Urothelium cell line (cell line): ENCODE measurements around the gene MAPKAPK5.
"Not testable (repeated sequence)": the region's sequence is repeated elsewhere in the genome, so short reads cannot be mapped to it uniquely, and the experiment has no call there.

Experiments used
- DNase-seq: peaks from one replicate; pipeline ENCODE4 v3.0.0; 2011; ENCODE audit warnings: low spot score, mixed read lengths
- FAIRE-seq: peaks from 2 replicates; lab custom pipeline; 2011; peaks lifted over from hg19 to GRCh38; lab: Jason Lieb, UNC

Gene MAPKAPK5

GRCh38 chr12:111873113-111873512, 31.1 kb downstream of the MAPKAPK5 start:
- FAIRE-seq, result no peak
- no peak for DNase-seq

- DNase-seq (no peak), FAIRE-seq (no peak)
Observed at GRCh38 chr12:111881716-111882115, 39.7 kb downstream of the MAPKAPK5 start.

GRCh38 chr12:111886662-111887545, 44.9 kb downstream of the MAPKAPK5 start:
- FAIRE-seq, result no peak
- no peak for DNase-seq

GRCh38 chr12:111887926-111888745, 46.1 kb downstream of the MAPKAPK5 start:
- DNase-seq (no peak), FAIRE-seq (no peak)

- no peak for DNase-seq
- FAIRE-seq, result no peak
Observed at GRCh38 chr12:111893287-111893686, 51.3 kb downstream of the MAPKAPK5 start.

- FAIRE-seq, result no peak
- no peak for DNase-seq
Observed at GRCh38 chr12:111894556-111894955, 52.5 kb downstream of the MAPKAPK5 start.

- FAIRE-seq, result no peak
- no peak for DNase-seq
Observed at GRCh38 chr12:111901182-111901581, 59.2 kb downstream of the MAPKAPK5 start.

GRCh38 chr12:111904446-111904975, 62.5 kb downstream of the MAPKAPK5 start:
- no peak for FAIRE-seq

GRCh38 chr12:111905502-111905901, 63.5 kb downstream of the MAPKAPK5 start:
- DNase-seq (no peak), FAIRE-seq (no peak)

More at GRCh38 chr12:111904446-111904975, 62.5 kb downstream of the MAPKAPK5 start:
- no peak for DNase-seq

- DNase-seq, result no peak
- FAIRE-seq, result no peak
Observed at GRCh38 chr12:111907740-111908139, 65.7 kb downstream of the MAPKAPK5 start.

GRCh38 chr12:111925171-111925570, 83.1 kb downstream of the MAPKAPK5 start:
- DNase-seq (no peak), FAIRE-seq (no peak)

- DNase-seq (no peak), FAIRE-seq (no peak)
Observed at GRCh38 chr12:111926631-111927030, 84.6 kb downstream of the MAPKAPK5 start.

GRCh38 chr12:111927346-111927745, 85.3 kb downstream of the MAPKAPK5 start:
- DNase-seq (no peak), FAIRE-seq (no peak)

GRCh38 chr12:111932241-111932640, 90.2 kb downstream of the MAPKAPK5 start:
- DNase-seq (no peak), FAIRE-seq (no peak)

GRCh38 chr12:111936869-111937268, 94.8 kb downstream of the MAPKAPK5 start:
- FAIRE-seq (no peak), DNase-seq (no peak)

GRCh38 chr12:111937429-111937828, 95.4 kb downstream of the MAPKAPK5 start:
- DNase-seq (no peak), FAIRE-seq (no peak)

- no peak for FAIRE-seq
Observed at GRCh38 chr12:111942557-111942956, 100.5 kb downstream of the MAPKAPK5 start.

GRCh38 chr12:111943929-111944328, 101.9 kb downstream of the MAPKAPK5 start:
- DNase-seq (no peak), FAIRE-seq (no peak)

More at GRCh38 chr12:111942557-111942956, 100.5 kb downstream of the MAPKAPK5 start:
- peak; percentile 22 for DNase-seq

- DNase-seq, FAIRE-seq: not testable (repeated sequence)
Observed at GRCh38 chr12:111950961-111951676, 109.1 kb downstream of the MAPKAPK5 start.
